ENCODE data around the gene ZNF385B.

DNA sequence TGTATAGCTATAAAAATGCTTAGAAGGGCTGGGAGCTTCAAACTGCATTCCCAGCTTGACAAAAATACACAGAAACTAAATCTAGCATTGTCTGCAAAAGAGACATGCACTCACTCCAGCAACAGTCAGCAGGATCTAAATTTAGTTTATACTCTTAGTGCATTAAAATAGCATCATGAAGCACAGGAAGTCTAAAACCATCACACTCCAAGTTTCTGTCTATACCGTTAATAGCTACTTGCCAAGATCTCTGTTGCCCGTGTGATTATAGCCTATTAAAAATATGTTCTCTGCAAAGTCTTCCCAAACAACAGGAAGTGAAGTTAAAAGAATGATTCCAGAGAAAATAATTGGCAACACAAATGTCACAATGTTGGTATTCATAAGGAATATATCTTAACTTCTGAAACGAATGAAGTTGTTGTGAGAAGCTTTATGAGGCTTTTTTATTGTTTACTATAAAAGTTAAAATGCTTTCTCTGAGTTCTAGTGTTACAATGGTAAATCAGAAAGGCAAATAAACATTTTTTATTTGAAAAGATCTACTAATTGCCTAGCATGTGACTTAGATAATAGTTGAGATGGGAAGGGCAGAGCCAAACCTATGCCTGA, 184.2 kb downstream of the ZNF385B start:
- TF ChIP-seq, protein P1, sequence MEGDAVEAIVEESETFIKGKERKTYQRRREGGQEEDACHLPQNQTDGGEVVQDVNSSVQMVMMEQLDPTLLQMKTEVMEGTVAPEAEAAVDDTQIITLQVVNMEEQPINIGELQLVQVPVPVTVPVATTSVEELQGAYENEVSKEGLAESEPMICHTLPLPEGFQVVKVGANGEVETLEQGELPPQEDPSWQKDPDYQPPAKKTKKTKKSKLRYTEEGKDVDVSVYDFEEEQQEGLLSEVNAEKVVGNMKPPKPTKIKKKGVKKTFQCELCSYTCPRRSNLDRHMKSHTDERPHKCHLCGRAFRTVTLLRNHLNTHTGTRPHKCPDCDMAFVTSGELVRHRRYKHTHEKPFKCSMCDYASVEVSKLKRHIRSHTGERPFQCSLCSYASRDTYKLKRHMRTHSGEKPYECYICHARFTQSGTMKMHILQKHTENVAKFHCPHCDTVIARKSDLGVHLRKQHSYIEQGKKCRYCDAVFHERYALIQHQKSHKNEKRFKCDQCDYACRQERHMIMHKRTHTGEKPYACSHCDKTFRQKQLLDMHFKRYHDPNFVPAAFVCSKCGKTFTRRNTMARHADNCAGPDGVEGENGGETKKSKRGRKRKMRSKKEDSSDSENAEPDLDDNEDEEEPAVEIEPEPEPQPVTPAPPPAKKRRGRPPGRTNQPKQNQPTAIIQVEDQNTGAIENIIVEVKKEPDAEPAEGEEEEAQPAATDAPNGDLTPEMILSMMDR (IDR thresholded peaks at IDR 0.05) = no peak
- TF ChIP-seq POLR2A (IDR thresholded peaks at IDR 0.05) (no peak), POLR2AphosphoS5 (IDR thresholded peaks at IDR 0.05) (no peak)

All from stomach (tissue), 4 donors.